GM23248 (cell line): ENCODE data around the gene ITGA6. TPM values are rescaled to one million over a fixed set of nuclear protein-coding genes. Genes with fewer than 3 reads are reported as not detected.

Experiments
- DNase-seq: peaks from one replicate; pipeline ENCODE4 v3.0.0-alpha.2; 2015
- H2AFZ ChIP-seq: fragments of 200-600 bp; sonication (generic); 2 replicates; pipeline ENCODE4 v1.6.1; 2016; ENCODE audit warnings: antibody characterized with exemption
- H3F3A ChIP-seq: fragments of 200-600 bp; sonication (generic); 2 replicates; pipeline ENCODE4 v1.6.1; 2016; ENCODE audit warnings: mild to moderate bottlenecking, antibody characterized with exemption, mixed run types; ENCODE audit not compliant: insufficient read depth
- H3K27ac ChIP-seq: fragments of 200-600 bp; sonication (generic); 2 replicates; pipeline ENCODE4 v1.5.1; 2016; ENCODE audit warnings: mild to moderate bottlenecking
- H3K27me3 ChIP-seq: fragments of 200-600 bp; sonication (generic); replicated peaks from 2 replicates; pipeline ENCODE4 v1.6.1; 2016; ENCODE audit warnings: mild to moderate bottlenecking; ENCODE audit not compliant: insufficient read depth
- H3K36me3 ChIP-seq: fragments of 200-600 bp; sonication (generic); 2 replicates; pipeline ENCODE4 v1.6.1; 2016; ENCODE audit warnings: low read depth, mild to moderate bottlenecking
- H3K4me1 ChIP-seq: fragments of 200-600 bp; sonication (generic); 2 replicates; pipeline ENCODE4 v1.6.1; 2016; ENCODE audit warnings: mild to moderate bottlenecking; ENCODE audit not compliant: insufficient read depth
- H3K4me2 ChIP-seq: fragments of 200-600 bp; sonication (generic); one replicate; pipeline ENCODE4 v1.6.1; 2016; ENCODE audit warnings: mild to moderate bottlenecking; ENCODE audit not compliant: unreplicated experiment
- H3K4me3 ChIP-seq: fragments of 200-600 bp; sonication (generic); 2 replicates; pipeline ENCODE4 v1.5.1; 2016; ENCODE audit warnings: mild to moderate bottlenecking
- H3K79me2 ChIP-seq: fragments of 200-600 bp; sonication (generic); 2 replicates; pipeline ENCODE4 v1.6.1; 2016; ENCODE audit warnings: mild to moderate bottlenecking; ENCODE audit not compliant: insufficient read depth
- H3K9ac ChIP-seq: fragments of 200-600 bp; sonication (generic); 2 replicates; pipeline ENCODE4 v1.6.1; 2016; ENCODE audit warnings: mild to moderate bottlenecking
- H3K9me2 ChIP-seq: fragments of 200-600 bp; sonication (generic); 2 replicates; pipeline ENCODE4 v1.6.1; 2016; ENCODE audit warnings: mixed run types, mild to moderate bottlenecking, moderate library complexity; ENCODE audit not compliant: insufficient read depth
- H3K9me3 ChIP-seq: fragments of 200-600 bp; sonication (generic); one replicate; pipeline ENCODE4 v1.6.1; 2017; ENCODE audit warnings: low read depth
- H4K20me1 ChIP-seq: fragments of 200-600 bp; sonication (generic); 2 replicates; pipeline ENCODE4 v1.6.0; 2016; ENCODE audit not compliant: insufficient read depth
- EZH2 ChIP-seq: fragments of 200-600 bp; sonication (generic); IDR thresholded peaks from 2 replicates; pipeline ENCODE4 v1.6.1; 2018; ENCODE audit warnings: antibody characterized with exemption, mild to moderate bottlenecking; ENCODE audit not compliant: insufficient read depth, poor library complexity, severe bottlenecking
- EZH2phosphoT487 ChIP-seq: fragments of 200-600 bp; sonication (generic); IDR thresholded peaks from 2 replicates; pipeline ENCODE4 v1.6.1; 2018; ENCODE audit warnings: antibody characterized with exemption, moderate library complexity, mild to moderate bottlenecking, low read depth; ENCODE audit not compliant: insufficient read depth
- WGBS, 2 experiments: methylation state at CpG; one replicate each; pipeline ENCODE4 v1.1.6; 2015 to 2017; ENCODE audit warnings: low lambda C conversion rate in 2 of 2, low coverage in 1 of 2; ENCODE audit errors: missing lambda C conversion rate in 2 of 2; 5-methylcytosine and 5-hydroxymethylcytosine counted together
- in situ Hi-C: fragments of 300-500 bp; cut with MboI; formaldehyde crosslinking; loops from 2 replicates; pipeline ENCODE4 v1.15.0; 2020
- polyA plus RNA-seq: library from polyadenylated mRNA; unstranded; fragments of >200 nt; fragmentation: Nextera tagmentation; extraction: Ambion mirVana; gene quantifications from 2 replicates; pipeline ENCODE4 v1.2.1, GENCODE V29; 2016
- total RNA-seq: library from RNA; depleted of rRNA; stranded (reverse); fragments of >200 nt; shearing (Covaris generic); gene quantifications from 2 replicates; pipeline ENCODE4 v1.2.3, GENCODE V29; 2014

The ITGA6 gene
- total and polyA plus RNA-seq, 2 experiments from 2014 or later, result 20.3 to 45.4 TPM

DNA sequence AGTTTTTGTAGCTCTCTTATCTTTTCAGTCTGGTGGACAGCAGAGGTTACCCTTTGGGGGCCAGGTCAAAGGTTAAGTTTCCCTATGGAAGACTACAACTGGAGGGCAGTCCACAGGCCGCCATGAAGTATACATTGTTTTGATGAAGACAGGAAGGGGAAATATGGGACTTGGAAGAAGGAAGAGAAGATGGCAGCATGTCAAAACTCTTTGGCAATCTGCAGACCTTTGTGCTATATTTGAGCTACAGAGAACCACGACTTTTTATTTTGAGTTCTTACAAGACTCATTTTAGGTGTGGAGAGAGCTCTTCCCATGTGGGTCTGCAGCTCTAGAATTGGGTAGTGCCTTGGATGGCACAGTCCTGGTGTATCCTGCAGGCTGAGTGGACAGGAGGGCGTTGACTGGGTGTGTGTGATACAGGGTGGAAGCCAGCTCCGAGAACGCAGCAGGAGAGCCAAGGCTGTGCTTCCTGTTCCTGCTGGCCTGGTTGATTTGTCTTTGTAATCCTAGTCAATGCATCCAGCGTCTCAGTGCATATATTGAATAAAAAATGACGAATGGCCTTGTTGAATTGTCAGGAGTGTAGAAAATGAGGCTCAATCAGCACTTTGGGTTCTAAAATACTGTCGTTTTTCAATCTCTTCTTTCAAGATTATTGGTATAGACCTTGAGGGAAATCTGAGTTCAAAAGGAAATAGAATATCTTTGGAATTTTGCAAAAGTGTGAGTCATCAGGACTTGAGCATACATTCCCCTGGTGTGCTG lies 11.5 kb downstream of the ITGA6 start:
- peaks cover 45% of the 10 kb centered on the region for H3K79me2 ChIP-seq
- peaks cover 45% of the 10 kb centered on the region for H3K4me1 ChIP-seq
- no peaks in the 10 kb centered on the region for H3K36me3 ChIP-seq
- 89 to 93% methylated on average over 8 of the region's 8 CpGs for WGBS, 2 experiments
- TF ChIP-seq EZH2, result no peak
- TF ChIP-seq EZH2phosphoT487, result no peak
- H3K9me3 ChIP-seq, result no peaks in the 10 kb centered on the region
- H3K9ac ChIP-seq, result no peak overlapping the region
- peaks cover 29% of the 10 kb centered on the region for H3F3A ChIP-seq
- no peak overlapping the region for H2AFZ ChIP-seq
- H3K4me2 ChIP-seq, result peak overlapping the region; percentile 1
- H3K9me2 ChIP-seq, result no peaks in the 10 kb centered on the region
- no peaks in the 10 kb centered on the region for H4K20me1 ChIP-seq
- in situ Hi-C loops, result no loop called here
- H3K27ac ChIP-seq, result no peak overlapping the region
- peak; percentile 70 for DNase-seq
- H3K4me3 ChIP-seq, result no peak overlapping the region
- no peaks in the 10 kb centered on the region for H3K27me3 ChIP-seq

DNA sequence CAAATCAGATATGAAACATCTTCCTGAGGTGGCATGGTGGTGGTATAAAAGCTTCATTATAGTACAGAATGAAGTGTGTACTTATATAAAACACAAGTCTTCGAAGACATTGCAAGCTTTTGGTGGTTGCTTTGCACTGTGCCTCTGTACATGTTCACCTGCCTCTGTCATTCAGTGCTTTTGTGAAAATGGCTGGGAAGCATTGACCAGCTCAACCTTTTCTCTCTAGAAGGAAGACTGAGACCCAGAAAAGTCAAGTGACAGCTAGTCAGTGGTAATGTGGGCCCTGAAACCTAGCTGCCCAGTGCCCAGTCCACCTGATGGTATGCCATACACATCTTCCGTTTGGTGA lies 12.1 kb downstream of the ITGA6 start:
- Histone ChIP-seq H3K4me2 (no peak overlapping the region), H3K9me3 (no peaks in the 10 kb centered on the region), H3F3A (peaks cover 29% of the 10 kb centered on the region), H3K9me2 (no peaks in the 10 kb centered on the region), H3K9ac (no peak overlapping the region), H3K4me3 (no peak overlapping the region), H3K27me3 (no peaks in the 10 kb centered on the region), H3K4me1 (peaks cover 45% of the 10 kb centered on the region), H4K20me1 (no peaks in the 10 kb centered on the region), H3K79me2 (peaks cover 43% of the 10 kb centered on the region), H3K36me3 (no peaks in the 10 kb centered on the region), H2AFZ (no peak overlapping the region), H3K27ac (no peak overlapping the region)
- in situ Hi-C loops, result no loop called here
- 94 to 100% methylated on average over 2 of the region's 2 CpGs for WGBS, 2 experiments
- TF ChIP-seq EZH2phosphoT487, result no peak
- TF ChIP-seq EZH2, result no peak
- DNase-seq, result no peak

DNA sequence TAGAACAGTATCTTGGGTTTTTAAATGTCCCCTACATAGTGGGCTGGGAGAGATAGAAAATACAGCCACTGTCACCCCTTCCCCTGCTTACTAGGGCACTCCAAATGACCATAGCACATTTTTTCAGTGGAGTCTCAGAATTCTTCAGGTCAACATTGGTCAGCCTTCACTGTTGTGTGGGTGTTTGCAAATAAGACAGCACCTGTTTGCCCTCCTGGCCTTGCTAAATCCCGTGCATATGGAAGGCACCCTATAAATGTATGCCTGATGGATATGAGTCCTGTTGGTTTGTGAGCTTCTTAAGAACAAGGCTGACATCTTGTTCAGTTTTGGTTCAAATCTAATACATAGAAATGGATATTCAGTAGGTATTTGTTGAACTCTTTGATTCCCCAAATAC lies 12.5 kb downstream of the ITGA6 start:
- Histone ChIP-seq H3F3A (peaks cover 29% of the 10 kb centered on the region), H3K4me1 (peaks cover 45% of the 10 kb centered on the region), H3K27me3 (no peaks in the 10 kb centered on the region), H3K9me2 (no peaks in the 10 kb centered on the region), H4K20me1 (no peaks in the 10 kb centered on the region), H3K27ac (no peak overlapping the region), H3K9ac (no peak overlapping the region), H3K4me2 (no peak overlapping the region), H2AFZ (no peak overlapping the region), H3K36me3 (no peaks in the 10 kb centered on the region), H3K4me3 (no peak overlapping the region), H3K79me2 (peaks cover 39% of the 10 kb centered on the region), H3K9me3 (no peaks in the 10 kb centered on the region)
- in situ Hi-C loops, result no loop called here
- no peak for DNase-seq
- TF ChIP-seq EZH2phosphoT487 (no peak), EZH2 (no peak)
- 70 to 77% methylated on average over 1 of the region's 1 CpG for WGBS, 2 experiments

DNA sequence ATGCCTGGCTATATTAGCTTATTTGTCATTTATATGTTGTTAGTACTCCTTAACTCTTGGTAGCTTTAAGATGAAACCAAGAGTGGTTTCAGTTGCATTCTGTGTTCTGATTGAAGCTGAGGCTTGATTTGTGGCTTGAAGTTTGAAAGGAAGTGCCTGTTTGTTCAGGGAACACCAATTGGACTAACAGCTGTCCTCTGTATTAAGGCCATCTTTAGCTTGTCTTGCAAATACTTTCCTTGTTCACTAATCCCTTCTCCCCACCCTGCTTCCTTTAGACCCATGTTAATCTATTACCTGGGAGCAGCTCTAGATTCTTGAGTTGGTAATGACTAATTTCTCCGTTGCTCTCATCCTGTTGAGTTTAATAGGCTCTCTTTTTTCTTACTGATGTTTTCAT lies 13.4 kb downstream of the ITGA6 start:
- Histone ChIP-seq H3K4me1 (peaks cover 45% of the 10 kb centered on the region), H2AFZ (no peak overlapping the region), H3K4me3 (no peak overlapping the region), H3K27me3 (no peaks in the 10 kb centered on the region), H3K9me3 (no peaks in the 10 kb centered on the region), H3K36me3 (no peaks in the 10 kb centered on the region), H3F3A (peaks cover 29% of the 10 kb centered on the region), H3K79me2 (peaks cover 39% of the 10 kb centered on the region), H3K27ac (no peak overlapping the region), H3K9ac (no peak overlapping the region), H3K9me2 (no peaks in the 10 kb centered on the region), H3K4me2 (no peak overlapping the region), H4K20me1 (no peaks in the 10 kb centered on the region)
- 84 to 93% methylated on average over 1 of the region's 1 CpG for WGBS, 2 experiments
- no peak for DNase-seq
- in situ Hi-C loops, result no loop called here
- TF ChIP-seq EZH2, result no peak
- TF ChIP-seq EZH2phosphoT487, result no peak
